T-cell (primary cell): ENCODE measurements around the gene MAST3. TPM values are rescaled to one million over a fixed set of nuclear protein-coding genes. Genes with fewer than 3 reads are reported as not detected.

ENCODE experiments used
- ATAC-seq, 4 experiments: fragments of 200-7000 bp in 3 of 4; fragments of 150-1000 bp in 1 of 4; cut with Tn5 transposase; replicated peaks in 1 of 4; 1 replicate in 3 of 4; 2 replicates in 1 of 4; pipeline ENCODE4 v1.10.0; 2021; ENCODE audit warnings: moderate library complexity in 3 of 4, mild to moderate bottlenecking in 2 of 4, moderate number of reproducible peaks in 1 of 4
- CTCF ChIA-PET, 2 donors: fragments of 300-600 bp; sonication (Branson Sonifier 250); formaldehyde crosslinking; loops; one replicate each; lab custom pipeline; 2022; ENCODE audit warnings: antibody characterized with exemption in 2 of 2; lab: Charles Lee
- POLR2A ChIA-PET, 2 donors: fragments of 300-600 bp; sonication (Branson Sonifier 250); formaldehyde crosslinking; loops; one replicate each; lab custom pipeline; 2022; ENCODE audit warnings: antibody characterized with exemption in 2 of 2; lab: Charles Lee
- DNase-seq, 35 experiments: peaks; one replicate each; pipeline versions ENCODE4 v3.0.0 to v3.0.0-alpha.2; 2013 to 2023
- H3K27ac ChIP-seq: one replicate; pipeline ENCODE4 v1.5.1; 2013; ENCODE audit warnings: low read length
- H3K27me3 ChIP-seq, 2 experiments: replicated peaks in 1 of 2; 1 replicate in 1 of 2; 2 replicates in 1 of 2; pipeline versions ENCODE4 v1.6.1 to v1.7.0; 2013; ENCODE audit warnings: low read length in 1 of 2, mixed read lengths in 1 of 2; ENCODE audit not compliant: control insufficient read depth in 2 of 2, insufficient read depth in 2 of 2; ENCODE audit errors: extremely low read depth in 1 of 2
- H3K36me3 ChIP-seq, 2 donors: 1 replicate in 1 of 2; 2 replicates in 1 of 2; pipeline versions ENCODE4 v1.6.1 to v1.7.0; 2013; ENCODE audit warnings: low read length in 1 of 2; ENCODE audit not compliant: control insufficient read depth in 2 of 2, insufficient read depth in 1 of 2; ENCODE audit errors: extremely low read depth in 1 of 2
- H3K4me1 ChIP-seq, 2 experiments: 1 replicate in 1 of 2; 2 replicates in 1 of 2; pipeline versions ENCODE4 v1.6.1 to v1.7.0; 2013; ENCODE audit warnings: low read length in 2 of 2, mixed read lengths in 1 of 2; ENCODE audit not compliant: insufficient read depth in 2 of 2, control insufficient read depth in 1 of 2; ENCODE audit errors: extremely low read depth in 1 of 2
- H3K4me3 ChIP-seq, 2 donors: 1 replicate in 1 of 2; 2 replicates in 1 of 2; pipeline versions ENCODE4 v1.5.1 to v1.7.0; 2013; ENCODE audit warnings: mild to moderate bottlenecking in 2 of 2, low read length in 1 of 2, moderate library complexity in 1 of 2; ENCODE audit not compliant: control insufficient read depth in 1 of 2; ENCODE audit errors: extremely low read depth in 1 of 2
- H3K9me3 ChIP-seq: 2 replicates; pipeline ENCODE4 v1.7.0; 2013
- H3K27ac Mint-ChIP-seq, 2 donors: one replicate each; pipeline ENCODE4 v1.8.0; 2020 to 2021; ENCODE audit warnings: mild to moderate bottlenecking in 2 of 2, mixed read lengths in 2 of 2
- H3K27me3 Mint-ChIP-seq, 2 donors: one replicate each; pipeline ENCODE4 v1.8.0; 2021 to 2022; ENCODE audit warnings: mixed read lengths in 2 of 2
- H3K36me3 Mint-ChIP-seq: one replicate; pipeline ENCODE4 v1.8.0; 2021; ENCODE audit warnings: mixed read lengths
- H3K4me1 Mint-ChIP-seq, 3 donors: one replicate each; pipeline ENCODE4 v1.8.0; 2020 to 2022; ENCODE audit warnings: mixed read lengths in 3 of 3, mild to moderate bottlenecking in 1 of 3
- H3K4me3 Mint-ChIP-seq, 3 donors: one replicate each; pipeline ENCODE4 v1.8.0; 2020 to 2022; ENCODE audit warnings: mild to moderate bottlenecking in 3 of 3, mixed read lengths in 3 of 3, moderate library complexity in 3 of 3
- H3K9me3 Mint-ChIP-seq, 3 donors: one replicate each; pipeline ENCODE4 v1.8.0; 2020 to 2022; ENCODE audit warnings: mixed read lengths in 3 of 3
- WGBS: methylation state at CpG from one replicate; pipeline ENCODE4 v1.1.5; 2013; ENCODE audit warnings: missing lambda C conversion rate; ENCODE audit not compliant: insufficient coverage; 5-methylcytosine and 5-hydroxymethylcytosine counted together
- total RNA-seq, 35 experiments: library from RNA in 6 of 35; stranded (reverse) in 6 of 35; fragments of 120-200 nt in 1 of 35; gene quantifications; one replicate each; pipeline versions ENCODE4 v1.2.1 to v1.2.4 and lab custom pipeline; 2013 to 2026

MAST3 gene
- total RNA-seq, 5 donors from 2014 or later (not counting 1 experiment from before 2014, with no cell fraction given), result 42.0 to 60.2 (median 53.2) TPM

GRCh38 chr19:18198374-18198773 lies 100.8 kb downstream of the MAST3 start:
- no peak overlapping the region for H3K4me3 Mint-ChIP-seq
- no peak for DNase-seq
- peaks cover 3 to 31% of the 10 kb centered on the region in 2 donors for H3K36me3 ChIP-seq
- ChIA-PET CTCF (no interaction called here), POLR2A (interaction anchor here in 1 of 2 donors (0.6 kb wide), 1 partner anchor 787 kb away, joined by 6 read pairs; no protein-coding TSS in a partner anchor)
- H3K9me3 ChIP-seq, result no peaks in the 10 kb centered on the region
- no peak for ATAC-seq
- H3K36me3 Mint-ChIP-seq, result peaks cover 12% of the 10 kb centered on the region
- no peaks in the 10 kb centered on the region for H3K27me3 ChIP-seq
- H3K4me1 ChIP-seq, result peaks cover 16 to 31% of the 10 kb centered on the region in 2 experiments
- H3K4me3 ChIP-seq, result no peak overlapping the region
- H3K4me1 Mint-ChIP-seq, result peaks cover 29% of the 10 kb centered on the region in 3 donors
- no peaks in the 10 kb centered on the region for H3K27me3 Mint-ChIP-seq
- WGBS, result 100% methylated on average over 1 of the region's 6 CpGs
- peak overlapping the region in 1 of 2 donors; percentile 34 for H3K27ac Mint-ChIP-seq
- no peaks in the 10 kb centered on the region for H3K9me3 Mint-ChIP-seq
- H3K27ac ChIP-seq, result no peak overlapping the region

Other genes starting within 250 kb of the MAST3 start
- gene JAK3, start 249.8 kb upstream of the MAST3 start, total RNA-seq, result 100 to 1,000 TPM; 120 to 224 (median 127) TPM
- gene RPL18A, start 237.9 kb upstream of the MAST3 start, total RNA-seq, result 1,000 to 10,000 TPM; 3,000 to 4,207 (median 4,048) TPM
- 1 to 10 TPM; 2.1 to 5.7 (median 3.5) TPM for gene SLC5A5, start 225.8 kb upstream of the MAST3 start, total RNA-seq
- 10 to 100 TPM; 24.8 to 51.1 (median 41.5) TPM for gene CCDC124, start 164.8 kb upstream of the MAST3 start, total RNA-seq
- gene KCNN1, start 130.7 kb upstream of the MAST3 start, total RNA-seq, result not detected
- 100 to 1,000 TPM; 163 to 195 (median 188) TPM for gene ARRDC2, start 89.6 kb upstream of the MAST3 start, total RNA-seq
- gene IL12RB1, start 10.8 kb upstream of the MAST3 start, total RNA-seq, result 10 to 100 TPM; 26.3 to 45.2 (median 39.3) TPM
- 10 to 100 TPM; 11.8 to 25.5 (median 17.6) TPM for gene PIK3R2, start 55.4 kb downstream of the MAST3 start, total RNA-seq
- gene IFI30, start 76.0 kb downstream of the MAST3 start, total RNA-seq, result 10 to 100 TPM in 1 of 5 donors, 1 to 10 TPM in 4; 3.2 to 11.8 (median 5.1) TPM
- 1 to 10 TPM; 3.8 to 8.2 (median 8.1) TPM for gene MPV17L2, start 95.4 kb downstream of the MAST3 start, total RNA-seq
- gene RAB3A, start 106.3 kb downstream of the MAST3 start, total RNA-seq, result 1 to 10 TPM; 4.7 to 8.3 (median 5.6) TPM
- not detected for gene PDE4C, start 128.7 kb downstream of the MAST3 start, total RNA-seq
- gene IQCN, start 176.7 kb downstream of the MAST3 start, total RNA-seq, result 10 to 100 TPM in 2 of 5 donors, 1 to 10 TPM in 3; 4.1 to 42.8 (median 6.3) TPM
- 1,000 to 10,000 TPM in 1 of 5 donors, 100 to 1,000 TPM in 4; 247 to 1,161 (median 272) TPM for gene JUND, start 183.8 kb downstream of the MAST3 start, total RNA-seq
- 10 to 100 TPM; 58.5 to 82.7 (median 69.1) TPM for gene LSM4, start 225.3 kb downstream of the MAST3 start, total RNA-seq
- 10 to 100 TPM; 35.7 to 52.6 (median 45.1) TPM for gene PGPEP1, start 242.8 kb downstream of the MAST3 start, total RNA-seq